ENCODE data around the gene RASAL3. TPM values are rescaled to one million over a fixed set of nuclear protein-coding genes. Genes with fewer than 3 reads are reported as not detected.

RASAL3 gene
- total RNA-seq, 4 donors from 2014 or later, result 1.9 to 117 (median 15.3) TPM

DNA sequence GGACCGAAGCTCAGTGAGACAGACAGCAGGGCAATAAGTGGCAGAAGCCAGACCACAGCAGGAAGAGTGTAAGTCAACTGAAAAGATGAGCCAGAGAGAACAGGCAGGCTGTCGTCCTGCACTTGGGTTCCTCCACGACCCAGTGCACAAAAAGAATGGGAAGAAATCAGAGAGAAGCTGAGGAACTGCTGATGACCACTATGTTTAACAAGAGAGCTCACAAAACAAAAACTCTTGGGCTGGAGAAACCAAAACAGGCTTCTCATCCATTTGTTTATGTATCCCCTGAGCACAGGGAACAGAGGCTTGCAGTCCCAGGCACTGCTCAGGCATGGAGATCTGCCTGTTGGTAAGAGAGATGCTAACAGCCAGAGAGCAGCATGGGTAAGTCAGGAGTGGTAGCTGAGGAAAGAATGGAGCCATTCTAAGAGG lies 59.5 kb downstream of the RASAL3 start:
- H3K4me3 ChIP-seq, result no peak overlapping the region
- TF ChIP-seq POLR2A (IDR thresholded peaks at IDR 0.05) (no peak), EP300 (IDR thresholded peaks at IDR 0.05; ENCODE audit: low read depth) (no peak)
- in situ Hi-C loops (cut with MboI; ENCODE audit: low pct_ligation_motif_present in 1 of 4, low pct_unique_long_range_greater_than_20kb in 1 of 4, low sequenced_read_pairs in 3 of 4), result no loop called here
- H3K27me3 ChIP-seq, result no peaks in the 10 kb centered on the region
- no peaks in the 10 kb centered on the region for H3K9me3 ChIP-seq
- intact Hi-C loops (cut with DNase I; ENCODE audit: low total_unique reads), result no loop called here
- no peak for DNase-seq
- peaks cover 8 to 54% (median 17%) of the 10 kb centered on the region in 4 donors for H3K4me1 ChIP-seq
- 61% methylated on average over 3 of the region's 3 CpGs; no CpG with 5 or more reads in 1 of the 2 donors for WGBS, 2 donors (ENCODE audit: low coverage in 1 of 2)
- peaks cover 0 to 19% (median 7%) of the 10 kb centered on the region in 4 donors for H3K36me3 ChIP-seq
- H3K27ac ChIP-seq, result peak overlapping the region; percentile 57 to 79 (median 61)

DNA sequence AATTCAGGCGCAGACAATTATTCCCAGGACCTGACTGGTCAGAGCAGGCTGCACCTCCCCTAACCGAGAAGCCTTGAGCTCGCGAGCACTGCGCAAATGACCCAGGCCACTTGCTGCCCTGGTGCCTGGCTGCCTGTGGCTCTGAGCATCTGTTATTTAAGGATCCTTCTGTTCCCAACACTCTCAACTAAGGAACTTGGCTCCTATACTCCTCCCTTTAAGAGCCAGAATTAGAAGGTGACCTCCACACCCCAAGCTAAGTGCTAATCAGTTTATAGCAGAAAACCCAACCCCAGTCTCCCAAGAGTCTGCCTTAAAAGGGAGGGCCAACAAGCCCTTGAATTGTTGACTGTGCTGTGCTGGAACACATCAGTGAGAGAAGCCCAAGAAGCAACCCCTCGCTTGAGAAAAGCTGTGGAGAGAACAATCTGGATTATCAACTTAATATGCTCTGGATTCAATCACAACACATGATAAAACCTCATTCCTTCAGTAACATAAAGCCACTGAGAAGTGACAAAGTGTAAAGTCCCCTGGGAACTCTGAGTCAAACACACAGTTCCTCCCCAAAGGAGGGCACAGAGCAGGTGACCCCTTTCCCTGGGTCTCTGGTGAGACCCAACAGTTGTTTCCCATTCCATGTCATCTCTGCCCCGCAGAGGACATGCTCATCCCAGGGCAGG lies 60.1 kb downstream of the RASAL3 start:
- no peak for DNase-seq
- H3K4me3 ChIP-seq, result no peak overlapping the region
- peaks cover 0 to 24% (median 9%) of the 10 kb centered on the region in 4 donors for H3K36me3 ChIP-seq
- TF ChIP-seq CTCF (IDR thresholded peaks at IDR 0.05), result no peak
- peak in 1 of 3 donors; percentile 24 for TF ChIP-seq POLR2AphosphoS5 (IDR thresholded peaks at IDR 0.05)
- in situ Hi-C loops (cut with MboI; ENCODE audit: low pct_ligation_motif_present in 1 of 4, low pct_unique_long_range_greater_than_20kb in 1 of 4, low sequenced_read_pairs in 3 of 4) (no loop called here), intact Hi-C loops (cut with DNase I; ENCODE audit: low total_unique reads) (no loop called here)
- H3K4me1 ChIP-seq, result peaks cover 8 to 54% (median 17%) of the 10 kb centered on the region in 4 donors
- H3K9me3 ChIP-seq, result no peaks in the 10 kb centered on the region
- no peaks in the 10 kb centered on the region for H3K27me3 ChIP-seq
- 74% methylated on average over 7 of the region's 7 CpGs; no CpG with 5 or more reads in 1 of the 2 donors for WGBS, 2 donors (ENCODE audit: low coverage in 1 of 2)
- peak overlapping the region; percentile 57 to 79 (median 61) for H3K27ac ChIP-seq

DNA sequence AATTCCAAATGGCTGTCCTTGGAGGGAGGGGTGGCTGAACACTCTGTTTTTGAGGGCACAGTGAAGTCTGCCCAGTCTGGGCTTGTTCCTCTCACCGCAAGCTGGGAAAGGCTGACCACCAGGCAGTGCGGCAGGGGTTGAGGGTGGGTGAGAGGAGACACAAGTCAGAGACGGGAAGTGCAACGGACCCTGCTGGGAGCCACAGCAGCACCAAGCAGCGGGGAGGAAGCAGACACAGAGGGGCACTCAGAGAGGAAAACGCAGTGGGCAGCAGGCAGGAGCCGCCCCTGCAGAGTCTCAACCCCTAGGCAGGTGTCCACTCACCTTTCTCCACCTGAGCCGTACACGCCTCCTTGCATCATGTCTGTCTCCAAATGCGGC lies 61.2 kb downstream of the RASAL3 start:
- Histone ChIP-seq H3K4me3 (no peak overlapping the region), H3K4me1 (peaks cover 8 to 54% (median 17%) of the 10 kb centered on the region in 4 donors), H3K36me3 (peaks cover 0 to 31% (median 15%) of the 10 kb centered on the region in 4 donors), H3K27ac (peak overlapping the region; percentile 57 to 79 (median 61)), H3K9me3 (no peaks in the 10 kb centered on the region), H3K27me3 (no peaks in the 10 kb centered on the region)
- TF ChIP-seq EP300 (IDR thresholded peaks at IDR 0.05; ENCODE audit: low read depth) (no peak), POLR2A (IDR thresholded peaks at IDR 0.05) (no peak), CTCF (IDR thresholded peaks at IDR 0.05) (no peak), POLR2AphosphoS5 (IDR thresholded peaks at IDR 0.05) (no peak)
- DNase-seq, result no peak
- intact Hi-C loops (cut with DNase I; ENCODE audit: low total_unique reads) (no loop called here), in situ Hi-C loops (cut with MboI; ENCODE audit: low pct_ligation_motif_present in 1 of 4, low pct_unique_long_range_greater_than_20kb in 1 of 4, low sequenced_read_pairs in 3 of 4) (no loop called here)
- WGBS, 2 donors (ENCODE audit: low coverage in 1 of 2), result 94 to 100% methylated on average over 3 to 10 of the region's 10 CpGs

DNA sequence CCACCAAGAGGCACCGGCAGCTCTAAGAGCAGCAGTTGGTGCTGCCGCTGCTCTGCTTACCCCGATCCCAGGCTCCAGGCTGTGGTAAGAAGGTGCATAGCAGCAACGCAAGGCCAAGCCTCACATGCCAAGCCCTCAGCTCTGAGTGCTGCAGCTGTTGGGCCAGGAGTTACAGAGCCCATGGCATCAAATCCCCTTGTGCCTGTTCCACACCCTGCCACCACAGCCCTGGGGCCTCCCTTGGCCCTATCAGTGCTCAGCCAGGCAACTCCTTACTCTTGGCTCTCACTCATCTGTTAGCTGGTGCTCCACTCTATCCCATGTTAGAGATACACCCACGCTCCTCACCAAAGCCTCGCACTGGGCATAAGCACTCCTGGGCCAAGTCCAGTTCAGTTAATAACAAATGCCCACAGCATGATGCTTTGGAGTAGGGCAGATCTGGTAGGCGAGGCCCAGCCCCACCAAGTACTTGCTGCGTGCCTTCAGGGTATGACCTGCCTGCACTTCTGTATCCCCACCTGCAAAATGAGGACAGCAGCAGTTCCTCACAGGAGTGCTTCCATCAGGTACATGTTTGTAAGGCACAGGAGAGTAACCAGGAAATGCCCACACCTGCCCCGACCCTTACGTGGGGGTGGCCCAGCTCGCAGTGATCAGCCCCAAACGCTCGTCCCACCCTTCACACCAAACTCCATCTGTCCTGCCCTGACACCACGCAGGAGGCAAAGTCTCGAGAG lies 61.8 kb downstream of the RASAL3 start:
- H3K27ac ChIP-seq, result peak overlapping the region in 3 of 4 donors; percentile 57 to 79 (median 59)
- intact Hi-C loops (cut with DNase I; ENCODE audit: low total_unique reads), result no loop called here
- TF ChIP-seq EP300 (IDR thresholded peaks at IDR 0.05; ENCODE audit: low read depth), result no peak
- TF ChIP-seq CTCF (IDR thresholded peaks at IDR 0.05), result no peak
- TF ChIP-seq POLR2AphosphoS5 (IDR thresholded peaks at IDR 0.05), result no peak
- TF ChIP-seq POLR2A (IDR thresholded peaks at IDR 0.05), result no peak
- no peak for DNase-seq
- no peaks in the 10 kb centered on the region for H3K27me3 ChIP-seq
- peaks cover 8 to 49% (median 17%) of the 10 kb centered on the region in 4 donors for H3K4me1 ChIP-seq
- no peak overlapping the region for H3K4me3 ChIP-seq
- WGBS, 2 donors (ENCODE audit: low coverage in 1 of 2), result 88% methylated on average over 15 of the region's 15 CpGs; no CpG with 5 or more reads in 1 of the 2 donors
- peaks cover 0 to 35% (median 16%) of the 10 kb centered on the region in 4 donors for H3K36me3 ChIP-seq
- in situ Hi-C loops (cut with MboI; ENCODE audit: low pct_ligation_motif_present in 1 of 4, low pct_unique_long_range_greater_than_20kb in 1 of 4, low sequenced_read_pairs in 3 of 4), result no loop called here
- H3K9me3 ChIP-seq, result no peaks in the 10 kb centered on the region

Small RNA genes within 50 kb of the gene (small RNA-seq; reads per million reads assigned to genes)
- 0 reads per million in 4 donors for gene MIR1470

Other genes starting within 250 kb of the RASAL3 start
- not detected for gene EPHX3, start 232.1 kb downstream of the RASAL3 start, total RNA-seq
- 10 to 100 TPM; 39.5 to 87.9 (median 61.2) TPM for gene BRD4, start 132.0 kb downstream of the RASAL3 start, total RNA-seq
- gene AKAP8, start 84.8 kb downstream of the RASAL3 start, total RNA-seq, result 10 to 100 TPM; 21.6 to 75.2 (median 47.5) TPM
- 100 to 1,000 TPM; 112 to 329 (median 172) TPM for gene AKAP8L, start 45.6 kb downstream of the RASAL3 start, total RNA-seq
- 10 to 100 TPM; 31.0 to 63.6 (median 42.0) TPM for gene WIZ, start 14.6 kb downstream of the RASAL3 start, total RNA-seq
- not detected for gene PGLYRP2, start 15.0 kb upstream of the RASAL3 start, total RNA-seq
- not detected for gene CYP4F22, start 44.0 kb upstream of the RASAL3 start, total RNA-seq
- not detected for gene CYP4F8, start 150.7 kb upstream of the RASAL3 start, total RNA-seq
- 10 to 100 TPM; 12.4 to 22.7 (median 16.2) TPM for gene CYP4F3, start 176.4 kb upstream of the RASAL3 start, total RNA-seq
- 100 to 1,000 TPM; 229 to 406 (median 273) TPM for gene CYP4F12, start 208.5 kb upstream of the RASAL3 start, total RNA-seq